ENCODE data around the gene CAPNS2. TPM values are rescaled to one million over a fixed set of nuclear protein-coding genes. Genes with fewer than 3 reads are reported as not detected.

CAPNS2 gene
- total RNA-seq, 1 donor from 2014 or later = 0.55 TPM

Other genes with a start within 250 kb of the CAPNS2 start
- 2.3 TPM for gene IRX6, start 242.5 kb upstream of the CAPNS2 start, total RNA-seq
- 521 TPM for gene MMP2, start 87.5 kb upstream of the CAPNS2 start, total RNA-seq
- gene LPCAT2, start 57.6 kb upstream of the CAPNS2 start, total RNA-seq = 15.7 TPM
- gene SLC6A2, start 89.3 kb downstream of the CAPNS2 start, total RNA-seq = 0.64 TPM